HG02623 (cell line): ENCODE results near the gene EIF4A3.

Source experiments
- ATAC-seq: cut with Tn5 transposase; IDR thresholded peaks from one replicate; pipeline ENCODE4 v1.9.1; 2021; ENCODE audit warnings: moderate library complexity; ENCODE audit not compliant: unreplicated experiment

Gene EIF4A3

DNA sequence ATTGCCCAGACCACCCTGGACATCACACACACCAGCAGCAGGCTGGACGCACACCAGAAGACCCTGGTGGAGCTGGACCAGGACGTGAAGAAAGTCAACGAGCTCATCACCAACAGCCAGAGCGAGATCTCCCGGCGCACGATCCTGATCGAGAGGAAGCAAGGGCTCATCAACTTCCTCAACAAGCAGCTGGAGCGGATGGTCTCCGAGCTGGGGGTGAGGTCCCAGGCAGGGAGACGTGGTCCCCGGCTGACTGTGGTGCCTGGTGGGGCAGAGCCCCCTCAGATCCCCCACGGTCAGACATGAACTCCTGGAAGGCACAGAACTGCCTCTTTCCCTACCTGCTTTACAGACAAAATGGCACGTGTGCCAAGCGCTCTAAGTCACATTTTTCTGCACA lies 62.2 kb downstream of the EIF4A3 start:
- ATAC-seq, result no peak
